Hepatocyte (in vitro differentiated cells): ENCODE data around the gene TRIM31. TPM values are rescaled to one million over a fixed set of nuclear protein-coding genes. Genes with fewer than 3 reads are reported as not detected.

Experiments used
- DNase-seq: peaks from one replicate; pipeline ENCODE4 v3.0.0-alpha.2; 2016; ENCODE audit warnings: low spot score
- H2AFZ ChIP-seq: fragments of 200-600 bp; sonication (generic); 2 replicates; pipeline ENCODE4 v1.6.0; 2016; ENCODE audit warnings: antibody characterized with exemption, mild to moderate bottlenecking
- H3K27ac ChIP-seq: fragments of 200-600 bp; sonication (generic); 2 replicates; pipeline ENCODE4 v1.5.1; 2016; ENCODE audit warnings: mild to moderate bottlenecking
- H3K27me3 ChIP-seq: fragments of 200-600 bp; sonication (generic); 2 replicates; pipeline ENCODE4 v1.6.1; 2016
- H3K36me3 ChIP-seq: fragments of 200-600 bp; sonication (generic); replicated peaks from 2 replicates; pipeline ENCODE4 v1.5.1; 2016; ENCODE audit warnings: low read depth; ENCODE audit not compliant: insufficient read depth
- H3K4me1 ChIP-seq: fragments of 200-600 bp; sonication (generic); 2 replicates; pipeline ENCODE4 v1.5.1; 2016; ENCODE audit warnings: mild to moderate bottlenecking, moderate library complexity; ENCODE audit not compliant: insufficient read depth
- H3K4me2 ChIP-seq: fragments of 200-600 bp; sonication (generic); 2 replicates; pipeline ENCODE4 v1.6.0; 2016
- H3K4me3 ChIP-seq: fragments of 200-600 bp; sonication (generic); 2 replicates; pipeline ENCODE4 v1.5.1; 2016; ENCODE audit warnings: mild to moderate bottlenecking
- H3K79me2 ChIP-seq: fragments of 200-600 bp; sonication (generic); 2 replicates; pipeline ENCODE4 v1.6.0; 2017; ENCODE audit warnings: mild to moderate bottlenecking
- H3K9me2 ChIP-seq: fragments of 200-600 bp; sonication (generic); replicated peaks from 2 replicates; pipeline ENCODE4 v1.6.0; 2017; ENCODE audit warnings: mild to moderate bottlenecking; ENCODE audit not compliant: insufficient read depth
- H3K9me3 ChIP-seq: fragments of 200-600 bp; sonication (generic); 2 replicates; pipeline ENCODE4 v1.5.1; 2016; ENCODE audit warnings: low read depth, mild to moderate bottlenecking
- H4K20me1 ChIP-seq: fragments of 200-600 bp; sonication (generic); 2 replicates; pipeline ENCODE4 v1.6.0; 2016; ENCODE audit warnings: mild to moderate bottlenecking; ENCODE audit not compliant: insufficient read depth, poor library complexity, severe bottlenecking
- CTCF ChIP-seq: fragments of 200-600 bp; sonication (generic); IDR thresholded peaks from 2 replicates; pipeline ENCODE4 v1.5.1; 2016; ENCODE audit warnings: antibody characterized with exemption, mild to moderate bottlenecking; ENCODE audit not compliant: poor library complexity
- EZH2 ChIP-seq: fragments of 200-600 bp; sonication (generic); IDR thresholded peaks from 2 replicates; pipeline ENCODE4 v1.6.1; 2016; ENCODE audit warnings: antibody characterized with exemption, mild to moderate bottlenecking, borderline replicate concordance
- EZH2phosphoT487 ChIP-seq: fragments of 200-600 bp; sonication (generic); IDR thresholded peaks from one replicate; pipeline ENCODE4 v1.6.1; 2018; ENCODE audit warnings: antibody characterized with exemption, mild to moderate bottlenecking, low read depth, moderate library complexity; ENCODE audit not compliant: unreplicated experiment, severe bottlenecking
- WGBS: methylation state at CpG from one replicate; pipeline ENCODE4 v1.1.6; 2016; ENCODE audit warnings: low lambda C conversion rate; ENCODE audit errors: missing lambda C conversion rate; 5-methylcytosine and 5-hydroxymethylcytosine counted together
- polyA plus RNA-seq: library from polyadenylated mRNA; unstranded; fragments of >200 nt; fragmentation: Nextera tagmentation; extraction: Ambion mirVana; gene quantifications from 2 replicates; pipeline ENCODE4 v1.2.1, GENCODE V29; 2016
- total RNA-seq: library from RNA; depleted of rRNA; stranded (reverse); fragments of >200 nt; gene quantifications from 2 replicates; pipeline ENCODE4 v1.2.3, GENCODE V29; 2014

The TRIM31 gene
- total and polyA plus RNA-seq, 2 experiments from 2014 or later: 5.0 to 6.3 TPM

GRCh38 chr6:30073489-30074235 is 39.2 kb downstream of the TRIM31 start:
- Histone ChIP-seq H4K20me1 (no peaks in the 10 kb centered on the region), H3K27me3 (peaks cover 92% of the 10 kb centered on the region), H3K27ac (peak overlapping the region; percentile 49)

GRCh38 chr6:30071858-30072257 is 41.0 kb downstream of the TRIM31 start:
- 63% methylated on average over 3 of the region's 3 CpGs for WGBS
- no peaks in the 10 kb centered on the region for H4K20me1 ChIP-seq
- no peak for DNase-seq
- H3K4me2 ChIP-seq: peak overlapping the region; percentile 77
- TF ChIP-seq CTCF (no peak), EZH2phosphoT487 (no peak), EZH2 (no peak)
- H3K9me3 ChIP-seq: no peaks in the 10 kb centered on the region
- no peak overlapping the region for H3K27ac ChIP-seq
- H3K4me3 ChIP-seq: no peak overlapping the region
- peaks cover 11% of the 10 kb centered on the region for H3K79me2 ChIP-seq
- H3K9me2 ChIP-seq: no peaks in the 10 kb centered on the region
- H3K4me1 ChIP-seq: peaks cover 31% of the 10 kb centered on the region
- H2AFZ ChIP-seq: no peak overlapping the region
- peaks cover 74% of the 10 kb centered on the region for H3K27me3 ChIP-seq
- H3K36me3 ChIP-seq: no peaks in the 10 kb centered on the region

More at GRCh38 chr6:30073489-30074235, 39.2 kb downstream of the TRIM31 start:
- Histone ChIP-seq H3K9me2 (no peaks in the 10 kb centered on the region), H3K36me3 (no peaks in the 10 kb centered on the region), H3K4me3 (no peak overlapping the region), H3K79me2 (no peaks in the 10 kb centered on the region), H3K4me1 (peaks cover 31% of the 10 kb centered on the region), H2AFZ (no peak overlapping the region), H3K4me2 (peak overlapping the region; percentile 92), H3K9me3 (no peaks in the 10 kb centered on the region)
- 44% methylated on average over 7 of the region's 7 CpGs for WGBS
- TF ChIP-seq CTCF: no peak
- TF ChIP-seq EZH2: no peak
- TF ChIP-seq EZH2phosphoT487: no peak
- peak; percentile 35 for DNase-seq

DNA sequence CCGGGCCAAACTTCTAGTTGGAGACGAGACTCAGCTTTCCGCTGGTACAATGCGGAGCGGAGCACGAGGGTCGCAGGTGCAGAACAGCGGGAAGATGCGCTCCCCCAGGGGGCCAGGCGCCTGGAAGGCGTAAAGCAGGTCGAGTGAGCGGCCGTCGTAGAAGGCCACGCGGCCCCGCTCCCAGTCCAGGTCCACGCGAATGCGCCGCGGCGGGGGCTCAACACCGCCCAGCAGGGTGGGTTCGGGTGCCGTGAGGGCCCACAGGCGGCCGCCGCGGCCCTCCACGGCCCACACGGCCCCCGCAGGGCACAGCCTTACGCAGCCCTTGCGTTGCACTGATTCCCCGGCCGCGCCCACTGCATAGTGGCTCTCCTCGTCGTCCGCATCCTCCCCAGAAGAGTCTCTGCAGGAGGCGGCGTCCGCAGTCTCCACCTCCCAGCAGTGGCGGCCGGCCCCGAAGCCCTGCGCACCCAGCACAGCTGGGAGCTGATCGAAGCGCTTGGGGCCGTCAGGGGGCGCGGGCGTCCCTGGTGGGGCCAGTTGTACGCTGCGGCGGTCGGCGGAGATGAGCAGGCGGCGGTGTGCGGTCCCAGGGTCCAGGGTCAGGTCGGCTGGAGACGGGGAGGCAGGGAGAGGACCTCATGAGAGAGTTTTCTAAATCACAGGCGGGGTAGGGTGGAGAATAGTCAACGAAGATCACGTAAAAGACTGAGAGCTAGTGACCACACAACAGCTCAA is 41.6 kb downstream of the TRIM31 start:
- WGBS: 14% methylated on average over 65 of the region's 68 CpGs
- H3K9me3 ChIP-seq: no peaks in the 10 kb centered on the region
- H3K36me3 ChIP-seq: no peaks in the 10 kb centered on the region
- peaks cover 26% of the 10 kb centered on the region for H3K4me1 ChIP-seq
- H2AFZ ChIP-seq: no peak overlapping the region
- peak; percentile 68 for DNase-seq
- TF ChIP-seq EZH2 (peak; percentile 94), CTCF (no peak)
- peaks cover 68% of the 10 kb centered on the region for H3K27me3 ChIP-seq
- no peaks in the 10 kb centered on the region for H4K20me1 ChIP-seq
- H3K4me2 ChIP-seq: peak overlapping the region; percentile 77
- H3K4me3 ChIP-seq: no peak overlapping the region
- no peak overlapping the region for H3K27ac ChIP-seq
- no peaks in the 10 kb centered on the region for H3K9me2 ChIP-seq
- peaks cover 11% of the 10 kb centered on the region for H3K79me2 ChIP-seq
